ENCODE data around the gene LRG1.

Gene LRG1

DNA sequence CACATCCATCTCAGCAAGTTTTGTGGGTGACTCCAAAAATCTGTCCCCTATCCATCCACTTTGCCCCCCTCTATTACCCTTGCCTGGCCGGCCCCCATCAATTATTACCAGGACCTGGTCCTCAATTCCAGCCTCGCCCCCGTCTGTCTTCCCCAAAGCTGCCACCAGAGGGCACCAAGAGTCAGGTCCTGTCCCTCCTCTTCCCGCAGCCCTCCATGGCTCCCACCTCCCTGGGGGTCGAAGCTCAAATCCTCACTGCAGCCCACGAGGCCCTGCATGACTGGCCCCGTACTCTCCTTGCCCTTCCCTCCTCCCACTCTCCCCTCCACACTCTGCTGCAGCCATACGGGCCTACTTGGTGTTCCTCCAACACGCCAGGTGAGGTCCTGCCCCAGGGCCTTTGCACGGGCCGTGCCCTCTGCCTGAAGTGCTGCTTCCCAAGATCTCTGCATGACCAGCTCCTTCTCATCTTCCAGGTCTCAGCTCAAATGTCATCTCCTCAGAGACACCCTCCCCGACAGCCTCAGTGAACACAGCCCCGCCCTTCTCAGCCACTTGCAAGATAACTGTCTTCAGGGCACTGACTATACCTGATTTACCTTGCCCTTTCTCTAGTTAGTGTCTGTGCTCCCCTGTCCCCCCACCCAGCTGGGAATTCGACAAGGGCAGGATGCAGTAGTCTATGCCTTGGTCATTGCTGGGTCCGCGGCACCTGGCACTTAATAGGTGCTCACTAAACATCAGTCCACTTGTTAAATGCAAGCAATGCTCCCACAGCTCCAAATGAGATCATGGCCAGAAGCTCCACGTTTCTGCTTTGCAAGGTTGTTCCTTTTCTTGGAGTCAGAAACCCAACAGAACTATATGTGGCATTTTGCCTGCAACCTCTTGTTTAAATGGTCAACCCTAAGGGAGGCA, 36.4 kb upstream of the LRG1 start (continued):
- TF ChIP-seq ZFP37 (tag by site-specific recombination; IDR thresholded peaks at IDR 0.05): no peak
- TF ChIP-seq OSR2 (tag by site-specific recombination; IDR thresholded peaks at IDR 0.05): no peak
- TF ChIP-seq ZNF571 (tag by site-specific recombination; IDR thresholded peaks at IDR 0.05): no peak
- TF ChIP-seq YY2 (tag by site-specific recombination; IDR thresholded peaks at IDR 0.05): no peak
- TF ChIP-seq ZNF394 (tag by site-specific recombination; IDR thresholded peaks at IDR 0.05; ENCODE audit: borderline replicate concordance): peak; percentile 39; the same call in 1 of the 2 replicates
- TF ChIP-seq, protein P1, sequence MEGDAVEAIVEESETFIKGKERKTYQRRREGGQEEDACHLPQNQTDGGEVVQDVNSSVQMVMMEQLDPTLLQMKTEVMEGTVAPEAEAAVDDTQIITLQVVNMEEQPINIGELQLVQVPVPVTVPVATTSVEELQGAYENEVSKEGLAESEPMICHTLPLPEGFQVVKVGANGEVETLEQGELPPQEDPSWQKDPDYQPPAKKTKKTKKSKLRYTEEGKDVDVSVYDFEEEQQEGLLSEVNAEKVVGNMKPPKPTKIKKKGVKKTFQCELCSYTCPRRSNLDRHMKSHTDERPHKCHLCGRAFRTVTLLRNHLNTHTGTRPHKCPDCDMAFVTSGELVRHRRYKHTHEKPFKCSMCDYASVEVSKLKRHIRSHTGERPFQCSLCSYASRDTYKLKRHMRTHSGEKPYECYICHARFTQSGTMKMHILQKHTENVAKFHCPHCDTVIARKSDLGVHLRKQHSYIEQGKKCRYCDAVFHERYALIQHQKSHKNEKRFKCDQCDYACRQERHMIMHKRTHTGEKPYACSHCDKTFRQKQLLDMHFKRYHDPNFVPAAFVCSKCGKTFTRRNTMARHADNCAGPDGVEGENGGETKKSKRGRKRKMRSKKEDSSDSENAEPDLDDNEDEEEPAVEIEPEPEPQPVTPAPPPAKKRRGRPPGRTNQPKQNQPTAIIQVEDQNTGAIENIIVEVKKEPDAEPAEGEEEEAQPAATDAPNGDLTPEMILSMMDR (tag by site-specific recombination; IDR thresholded peaks at IDR 0.05): peak; percentile 90
- no peak for TF ChIP-seq ZNF19 (tag by site-specific recombination; IDR thresholded peaks at IDR 0.05; ENCODE audit: low read depth)
- 0 out of 2 replicates have a peak, but pooled peaks have one; percentile 45 for TF ChIP-seq ZNF501 (tag by site-specific recombination; IDR thresholded peaks at IDR 0.05)
- TF ChIP-seq SETDB1 (IDR thresholded peaks at IDR 0.05; ENCODE audit: insufficient read length, low read length): no peak
- TF ChIP-seq ZNF768 (tag by site-specific recombination; IDR thresholded peaks at IDR 0.05): no peak
- TF ChIP-seq, protein P2, sequence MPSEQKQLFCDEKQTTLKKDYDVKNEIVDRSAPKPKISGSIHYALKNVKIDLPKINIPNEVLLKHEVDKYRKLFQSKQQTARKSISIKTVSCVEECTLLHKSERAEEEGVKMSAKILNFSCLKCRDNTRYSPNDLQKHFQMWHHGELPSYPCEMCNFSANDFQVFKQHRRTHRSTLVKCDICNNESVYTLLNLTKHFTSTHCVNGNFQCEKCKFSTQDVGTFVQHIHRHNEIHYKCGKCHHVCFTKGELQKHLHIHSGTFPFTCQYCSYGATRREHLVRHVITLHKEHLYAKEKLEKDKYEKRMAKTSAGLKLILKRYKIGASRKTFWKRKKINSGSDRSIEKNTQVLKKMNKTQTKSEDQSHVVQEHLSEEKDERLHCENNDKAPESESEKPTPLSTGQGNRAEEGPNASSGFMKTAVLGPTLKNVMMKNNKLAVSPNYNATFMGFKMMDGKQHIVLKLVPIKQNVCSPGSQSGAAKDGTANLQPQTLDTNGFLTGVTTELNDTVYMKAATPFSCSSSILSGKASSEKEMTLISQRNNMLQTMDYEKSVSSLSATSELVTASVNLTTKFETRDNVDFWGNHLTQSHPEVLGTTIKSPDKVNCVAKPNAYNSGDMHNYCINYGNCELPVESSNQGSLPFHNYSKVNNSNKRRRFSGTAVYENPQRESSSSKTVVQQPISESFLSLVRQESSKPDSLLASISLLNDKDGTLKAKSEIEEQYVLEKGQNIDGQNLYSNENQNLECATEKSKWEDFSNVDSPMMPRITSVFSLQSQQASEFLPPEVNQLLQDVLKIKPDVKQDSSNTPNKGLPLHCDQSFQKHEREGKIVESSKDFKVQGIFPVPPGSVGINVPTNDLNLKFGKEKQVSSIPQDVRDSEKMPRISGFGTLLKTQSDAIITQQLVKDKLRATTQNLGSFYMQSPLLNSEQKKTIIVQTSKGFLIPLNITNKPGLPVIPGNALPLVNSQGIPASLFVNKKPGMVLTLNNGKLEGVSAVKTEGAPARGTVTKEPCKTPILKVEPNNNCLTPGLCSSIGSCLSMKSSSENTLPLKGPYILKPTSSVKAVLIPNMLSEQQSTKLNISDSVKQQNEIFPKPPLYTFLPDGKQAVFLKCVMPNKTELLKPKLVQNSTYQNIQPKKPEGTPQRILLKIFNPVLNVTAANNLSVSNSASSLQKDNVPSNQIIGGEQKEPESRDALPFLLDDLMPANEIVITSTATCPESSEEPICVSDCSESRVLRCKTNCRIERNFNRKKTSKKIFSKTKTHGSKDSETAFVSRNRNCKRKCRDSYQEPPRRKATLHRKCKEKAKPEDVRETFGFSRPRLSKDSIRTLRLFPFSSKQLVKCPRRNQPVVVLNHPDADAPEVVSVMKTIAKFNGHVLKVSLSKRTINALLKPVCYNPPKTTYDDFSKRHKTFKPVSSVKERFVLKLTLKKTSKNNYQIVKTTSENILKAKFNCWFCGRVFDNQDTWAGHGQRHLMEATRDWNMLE (tag by site-specific recombination; conservative IDR thresholded peaks at IDR 0.05; ENCODE audit: low read depth): no peak
- TF ChIP-seq, protein P3, sequence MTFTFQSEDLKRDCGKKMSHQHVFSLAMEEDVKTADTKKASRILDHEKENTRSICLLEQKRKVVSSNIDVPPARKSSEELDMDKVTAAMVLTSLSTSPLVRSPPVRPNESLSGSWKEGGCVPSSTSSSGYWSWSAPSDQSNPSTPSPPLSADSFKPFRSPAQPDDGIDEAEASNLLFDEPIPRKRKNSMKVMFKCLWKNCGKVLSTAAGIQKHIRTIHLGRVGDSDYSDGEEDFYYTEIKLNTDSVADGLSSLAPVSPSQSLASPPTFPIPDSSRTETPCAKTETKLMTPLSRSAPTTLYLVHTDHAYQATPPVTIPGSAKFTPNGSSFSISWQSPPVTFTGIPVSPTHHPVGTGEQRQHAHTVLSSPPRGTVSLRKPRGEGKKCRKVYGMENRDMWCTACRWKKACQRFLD (tag by site-specific recombination; IDR thresholded peaks at IDR 0.05): no peak
- TF ChIP-seq ZBTB48 (tag by site-specific recombination; IDR thresholded peaks at IDR 0.05): 0 out of 2 replicates have a peak, but pooled peaks have one; percentile 11
- TF ChIP-seq ZNF175 (tag by site-specific recombination; IDR thresholded peaks at IDR 0.05): no peak
- TF ChIP-seq SCRT1 (tag by site-specific recombination; IDR thresholded peaks at IDR 0.05; ENCODE audit: borderline replicate concordance): no peak
- TF ChIP-seq, protein P4, sequence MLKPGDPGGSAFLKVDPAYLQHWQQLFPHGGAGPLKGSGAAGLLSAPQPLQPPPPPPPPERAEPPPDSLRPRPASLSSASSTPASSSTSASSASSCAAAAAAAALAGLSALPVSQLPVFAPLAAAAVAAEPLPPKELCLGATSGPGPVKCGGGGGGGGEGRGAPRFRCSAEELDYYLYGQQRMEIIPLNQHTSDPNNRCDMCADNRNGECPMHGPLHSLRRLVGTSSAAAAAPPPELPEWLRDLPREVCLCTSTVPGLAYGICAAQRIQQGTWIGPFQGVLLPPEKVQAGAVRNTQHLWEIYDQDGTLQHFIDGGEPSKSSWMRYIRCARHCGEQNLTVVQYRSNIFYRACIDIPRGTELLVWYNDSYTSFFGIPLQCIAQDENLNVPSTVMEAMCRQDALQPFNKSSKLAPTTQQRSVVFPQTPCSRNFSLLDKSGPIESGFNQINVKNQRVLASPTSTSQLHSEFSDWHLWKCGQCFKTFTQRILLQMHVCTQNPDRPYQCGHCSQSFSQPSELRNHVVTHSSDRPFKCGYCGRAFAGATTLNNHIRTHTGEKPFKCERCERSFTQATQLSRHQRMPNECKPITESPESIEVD (tag by site-specific recombination; IDR thresholded peaks at IDR 0.05): no peak
- no peak for TF ChIP-seq ZNF747 (tag by site-specific recombination; IDR thresholded peaks at IDR 0.05)
- peak; percentile 100 for TF ChIP-seq ZNF16 (tag by site-specific recombination; IDR thresholded peaks at IDR 0.05; ENCODE audit: low read depth)
- TF ChIP-seq, protein P5, sequence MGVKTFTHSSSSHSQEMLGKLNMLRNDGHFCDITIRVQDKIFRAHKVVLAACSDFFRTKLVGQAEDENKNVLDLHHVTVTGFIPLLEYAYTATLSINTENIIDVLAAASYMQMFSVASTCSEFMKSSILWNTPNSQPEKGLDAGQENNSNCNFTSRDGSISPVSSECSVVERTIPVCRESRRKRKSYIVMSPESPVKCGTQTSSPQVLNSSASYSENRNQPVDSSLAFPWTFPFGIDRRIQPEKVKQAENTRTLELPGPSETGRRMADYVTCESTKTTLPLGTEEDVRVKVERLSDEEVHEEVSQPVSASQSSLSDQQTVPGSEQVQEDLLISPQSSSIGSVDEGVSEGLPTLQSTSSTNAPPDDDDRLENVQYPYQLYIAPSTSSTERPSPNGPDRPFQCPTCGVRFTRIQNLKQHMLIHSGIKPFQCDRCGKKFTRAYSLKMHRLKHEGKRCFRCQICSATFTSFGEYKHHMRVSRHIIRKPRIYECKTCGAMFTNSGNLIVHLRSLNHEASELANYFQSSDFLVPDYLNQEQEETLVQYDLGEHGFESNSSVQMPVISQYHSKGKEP (tag by site-specific recombination; IDR thresholded peaks at IDR 0.05): no peak
- TF ChIP-seq, protein P6, sequence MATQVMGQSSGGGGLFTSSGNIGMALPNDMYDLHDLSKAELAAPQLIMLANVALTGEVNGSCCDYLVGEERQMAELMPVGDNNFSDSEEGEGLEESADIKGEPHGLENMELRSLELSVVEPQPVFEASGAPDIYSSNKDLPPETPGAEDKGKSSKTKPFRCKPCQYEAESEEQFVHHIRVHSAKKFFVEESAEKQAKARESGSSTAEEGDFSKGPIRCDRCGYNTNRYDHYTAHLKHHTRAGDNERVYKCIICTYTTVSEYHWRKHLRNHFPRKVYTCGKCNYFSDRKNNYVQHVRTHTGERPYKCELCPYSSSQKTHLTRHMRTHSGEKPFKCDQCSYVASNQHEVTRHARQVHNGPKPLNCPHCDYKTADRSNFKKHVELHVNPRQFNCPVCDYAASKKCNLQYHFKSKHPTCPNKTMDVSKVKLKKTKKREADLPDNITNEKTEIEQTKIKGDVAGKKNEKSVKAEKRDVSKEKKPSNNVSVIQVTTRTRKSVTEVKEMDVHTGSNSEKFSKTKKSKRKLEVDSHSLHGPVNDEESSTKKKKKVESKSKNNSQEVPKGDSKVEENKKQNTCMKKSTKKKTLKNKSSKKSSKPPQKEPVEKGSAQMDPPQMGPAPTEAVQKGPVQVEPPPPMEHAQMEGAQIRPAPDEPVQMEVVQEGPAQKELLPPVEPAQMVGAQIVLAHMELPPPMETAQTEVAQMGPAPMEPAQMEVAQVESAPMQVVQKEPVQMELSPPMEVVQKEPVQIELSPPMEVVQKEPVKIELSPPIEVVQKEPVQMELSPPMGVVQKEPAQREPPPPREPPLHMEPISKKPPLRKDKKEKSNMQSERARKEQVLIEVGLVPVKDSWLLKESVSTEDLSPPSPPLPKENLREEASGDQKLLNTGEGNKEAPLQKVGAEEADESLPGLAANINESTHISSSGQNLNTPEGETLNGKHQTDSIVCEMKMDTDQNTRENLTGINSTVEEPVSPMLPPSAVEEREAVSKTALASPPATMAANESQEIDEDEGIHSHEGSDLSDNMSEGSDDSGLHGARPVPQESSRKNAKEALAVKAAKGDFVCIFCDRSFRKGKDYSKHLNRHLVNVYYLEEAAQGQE (tag by site-specific recombination; IDR thresholded peaks at IDR 0.05): no peak
